Esophagus muscularis mucosa (tissue), 4 donors: ENCODE measurements around the gene PRKAG2. TPM values are rescaled to one million over a fixed set of nuclear protein-coding genes. Genes with fewer than 3 reads are reported as not detected.

ENCODE experiments used
- DNase-seq: peaks from one replicate; pipeline ENCODE4 v3.0.0-alpha.2; 2017; ENCODE audit errors: extremely low spot score
- H3K27ac ChIP-seq, 4 donors: fragments of 200-600 bp; sonication (generic); replicated peaks in 1 of 4; 1 replicate in 3 of 4; 2 replicates in 1 of 4; pipeline ENCODE4 v1.5.1; 2016 to 2019; ENCODE audit warnings: mild to moderate bottlenecking in 1 of 4
- H3K27me3 ChIP-seq, 4 donors: fragments of 200-600 bp; sonication (generic); one replicate each; pipeline versions ENCODE4 v1.5.1 to v1.6.0; 2016 to 2019
- H3K36me3 ChIP-seq, 4 donors: fragments of 200-600 bp; sonication (generic); one replicate each; pipeline ENCODE4 v1.5.1; 2016 to 2019
- H3K4me1 ChIP-seq, 4 donors: fragments of 200-600 bp; sonication (generic); one replicate each; pipeline ENCODE4 v1.5.1; 2016 to 2019
- H3K4me3 ChIP-seq, 4 donors: fragments of 200-600 bp; sonication (generic); 1 replicate in 2 of 4; 2 replicates in 2 of 4; pipeline ENCODE4 v1.5.1; 2016 to 2019; ENCODE audit warnings: mild to moderate bottlenecking in 4 of 4, moderate library complexity in 1 of 4
- H3K9me3 ChIP-seq, 4 donors: fragments of 200-600 bp; sonication (generic); 1 replicate in 3 of 4; 2 replicates in 1 of 4; pipeline ENCODE4 v1.5.1; 2016 to 2019
- EP300 ChIP-seq: sonication (generic); formaldehyde crosslinking; IDR thresholded peaks from one replicate; pipeline ENCODE4 v1.6.1; 2017; ENCODE audit warnings: antibody characterized with exemption
- POLR2A ChIP-seq: fragments of 450-650 bp; IDR thresholded peaks from one replicate; pipeline ENCODE4 v1.6.1; 2017; ENCODE audit warnings: antibody characterized with exemption, moderate library complexity, mild to moderate bottlenecking, low read depth
- POLR2AphosphoS5 ChIP-seq, 2 donors: sonication (generic); formaldehyde crosslinking; IDR thresholded peaks; one replicate each; pipeline ENCODE4 v1.6.1; 2017; ENCODE audit warnings: antibody characterized with exemption in 2 of 2
- WGBS: methylation state at CpG from one replicate; pipeline ENCODE4 v1.1.5; 2018; 5-methylcytosine and 5-hydroxymethylcytosine counted together
- intact Hi-C: fragments of 100-400 bp; cut with DNase I; formaldehyde crosslinking; loops from one replicate; pipeline ENCODE4 v1.15.1; 2023
- total RNA-seq, 4 donors: library from RNA; depleted of rRNA; stranded (reverse); fragments of >200 nt; gene quantifications; one replicate each; pipeline versions ENCODE4 v1.1.0 to v1.2.1, GENCODE V29; 2016
- TF ChIP-seq, protein P1 (sequence below), 3 experiments: fragments of 200-600 bp in 2 of 3; fragments of 450-650 bp in 1 of 3; sonication (generic) in 2 of 3; IDR thresholded peaks; one replicate each; pipeline ENCODE4 v1.5.1; 2017 to 2019; ENCODE audit warnings: antibody characterized with exemption in 3 of 3, mild to moderate bottlenecking in 2 of 3, moderate library complexity in 1 of 3

The PRKAG2 gene
- total RNA-seq, 4 donors from 2014 or later: 51.3 to 97.2 (median 77.5) TPM

DNA sequence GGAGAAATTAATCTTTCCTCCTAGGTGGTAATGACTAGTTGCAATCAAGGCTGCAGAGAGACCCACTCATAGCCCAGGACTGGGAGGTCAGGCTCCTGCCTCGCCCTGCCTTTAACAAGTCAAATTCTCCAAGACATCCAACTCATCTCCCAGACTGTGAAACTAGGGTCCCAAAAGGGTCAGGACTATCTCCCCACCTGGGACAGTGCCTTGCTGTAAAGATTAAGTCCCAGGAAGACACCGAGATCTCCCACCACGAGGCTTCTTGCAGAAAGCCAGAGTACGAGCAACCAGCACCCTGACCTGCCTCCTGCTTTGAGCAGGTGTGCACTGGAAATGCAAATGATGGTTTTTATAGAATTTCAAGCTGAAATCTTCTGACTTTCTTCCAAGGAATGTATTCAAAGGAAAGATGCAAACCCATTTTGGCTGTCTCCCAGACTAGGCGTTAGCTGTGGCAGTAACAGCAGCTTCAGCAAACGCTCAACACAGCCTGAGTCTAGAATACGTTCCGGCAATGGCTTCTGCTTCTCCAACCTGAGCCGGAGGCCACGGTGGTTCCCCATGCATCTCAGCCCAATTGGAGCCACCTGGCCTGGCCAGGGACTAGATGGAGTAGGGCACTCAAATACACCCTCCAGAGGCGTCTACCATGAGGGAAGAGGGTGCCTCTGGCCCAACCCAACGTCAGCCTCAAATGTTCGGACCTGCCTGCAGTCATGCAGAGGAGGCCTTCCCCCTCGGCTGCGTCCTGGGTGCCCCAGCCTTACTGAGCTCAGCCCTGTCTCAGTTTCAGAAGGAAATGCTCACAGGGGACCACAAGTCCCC is 170.4 kb downstream of the PRKAG2 start:
- H3K27me3 ChIP-seq: no peaks in the 10 kb centered on the region
- DNase-seq: no peak
- intact Hi-C loops: no loop called here
- 94% methylated on average over 6 of the region's 15 CpGs for WGBS
- H3K27ac ChIP-seq: no peak overlapping the region
- no peak overlapping the region for H3K4me3 ChIP-seq
- H3K4me1 ChIP-seq: peaks cover 4 to 18% (median 16%) of the 10 kb centered on the region in 4 donors
- H3K9me3 ChIP-seq: no peaks in the 10 kb centered on the region
- H3K36me3 ChIP-seq: peaks cover 0 to 4% (median 0%) of the 10 kb centered on the region in 4 donors
- TF ChIP-seq EP300 (no peak), POLR2A (no peak), POLR2AphosphoS5 (IDR thresholded peaks at IDR 0.05) (no peak)
- TF ChIP-seq, protein P1, sequence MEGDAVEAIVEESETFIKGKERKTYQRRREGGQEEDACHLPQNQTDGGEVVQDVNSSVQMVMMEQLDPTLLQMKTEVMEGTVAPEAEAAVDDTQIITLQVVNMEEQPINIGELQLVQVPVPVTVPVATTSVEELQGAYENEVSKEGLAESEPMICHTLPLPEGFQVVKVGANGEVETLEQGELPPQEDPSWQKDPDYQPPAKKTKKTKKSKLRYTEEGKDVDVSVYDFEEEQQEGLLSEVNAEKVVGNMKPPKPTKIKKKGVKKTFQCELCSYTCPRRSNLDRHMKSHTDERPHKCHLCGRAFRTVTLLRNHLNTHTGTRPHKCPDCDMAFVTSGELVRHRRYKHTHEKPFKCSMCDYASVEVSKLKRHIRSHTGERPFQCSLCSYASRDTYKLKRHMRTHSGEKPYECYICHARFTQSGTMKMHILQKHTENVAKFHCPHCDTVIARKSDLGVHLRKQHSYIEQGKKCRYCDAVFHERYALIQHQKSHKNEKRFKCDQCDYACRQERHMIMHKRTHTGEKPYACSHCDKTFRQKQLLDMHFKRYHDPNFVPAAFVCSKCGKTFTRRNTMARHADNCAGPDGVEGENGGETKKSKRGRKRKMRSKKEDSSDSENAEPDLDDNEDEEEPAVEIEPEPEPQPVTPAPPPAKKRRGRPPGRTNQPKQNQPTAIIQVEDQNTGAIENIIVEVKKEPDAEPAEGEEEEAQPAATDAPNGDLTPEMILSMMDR (IDR thresholded peaks at IDR 0.05): no peak

DNA sequence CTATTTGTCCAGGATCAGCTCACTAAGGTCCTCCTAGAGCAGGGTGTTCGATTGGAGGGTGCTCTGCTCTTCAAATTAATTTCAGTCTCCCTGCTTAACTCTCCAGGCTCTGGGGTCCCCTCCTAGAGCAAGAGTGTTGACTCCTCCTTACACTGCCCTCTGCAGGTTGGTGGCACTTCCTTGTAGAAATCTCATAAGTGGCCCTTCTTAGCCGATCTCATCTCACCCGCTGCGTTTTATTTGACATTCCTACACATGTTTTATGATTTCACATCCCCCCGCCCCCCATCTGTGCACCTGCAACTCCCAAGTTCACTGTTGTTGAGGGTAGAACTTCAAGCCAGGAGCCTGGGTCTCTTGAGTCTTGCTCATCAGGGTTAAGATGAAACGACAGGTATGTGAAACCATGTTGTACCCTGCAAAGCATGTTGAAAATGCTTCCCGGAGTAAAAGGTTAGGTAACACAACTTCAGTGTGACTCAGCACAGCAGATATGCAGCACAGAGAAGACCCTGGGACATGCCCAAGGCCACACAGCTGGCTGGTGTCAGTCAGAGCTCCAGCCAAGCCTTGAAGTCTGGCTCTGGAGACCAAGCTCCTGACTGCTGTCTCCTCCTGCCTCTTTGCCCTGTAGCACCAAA is 171.2 kb downstream of the PRKAG2 start:
- no peak overlapping the region for H3K4me3 ChIP-seq
- H3K27me3 ChIP-seq: no peaks in the 10 kb centered on the region
- no peaks in the 10 kb centered on the region for H3K9me3 ChIP-seq
- H3K27ac ChIP-seq: peak overlapping the region in 1 of 4 donors; percentile 23
- intact Hi-C loops: no loop called here
- H3K36me3 ChIP-seq: peaks cover 0 to 4% (median 0%) of the 10 kb centered on the region in 4 donors
- TF ChIP-seq, protein P1 (IDR thresholded peaks at IDR 0.05): peak; percentile 48 to 61 (median 50)
- TF ChIP-seq POLR2A: no peak
- TF ChIP-seq EP300: no peak
- TF ChIP-seq POLR2AphosphoS5 (IDR thresholded peaks at IDR 0.05): peak in 1 of 2 donors; percentile 45
- H3K4me1 ChIP-seq: peaks cover 4 to 18% (median 16%) of the 10 kb centered on the region in 4 donors
- WGBS: 37% methylated on average over 7 of the region's 7 CpGs
- no peak for DNase-seq

DNA sequence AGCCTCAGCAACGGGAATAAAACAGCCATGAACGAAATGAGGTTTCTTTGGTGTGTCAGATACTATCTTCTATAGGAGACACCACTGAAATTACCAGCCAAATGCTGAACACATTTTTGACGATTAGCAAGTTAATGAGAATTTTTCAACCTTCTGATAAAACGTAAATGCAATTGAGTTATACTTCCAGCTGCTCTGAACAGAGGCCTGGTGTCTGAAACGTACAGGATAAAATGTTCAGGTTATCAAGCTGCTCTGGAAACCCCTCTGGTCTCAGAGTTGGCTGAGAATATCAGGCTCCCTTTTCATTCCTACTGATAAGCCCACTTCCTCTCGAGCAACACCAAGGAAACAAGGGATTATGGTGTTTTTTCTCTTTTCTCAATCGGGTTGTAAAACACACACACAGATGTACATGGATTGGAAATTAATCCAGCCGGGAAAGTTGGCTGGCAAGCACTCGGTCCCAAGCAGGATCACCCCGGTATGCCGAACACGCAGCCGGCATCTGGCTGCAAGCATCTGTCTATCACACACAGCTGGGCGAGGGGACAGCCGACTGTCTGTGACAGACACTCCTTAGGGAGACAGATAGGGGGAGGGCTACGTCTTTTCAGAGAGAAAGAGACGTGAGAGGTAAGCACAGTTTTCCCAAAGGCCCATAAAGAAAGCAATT is 171.8 kb downstream of the PRKAG2 start:
- H3K4me3 ChIP-seq: no peak overlapping the region

DNA sequence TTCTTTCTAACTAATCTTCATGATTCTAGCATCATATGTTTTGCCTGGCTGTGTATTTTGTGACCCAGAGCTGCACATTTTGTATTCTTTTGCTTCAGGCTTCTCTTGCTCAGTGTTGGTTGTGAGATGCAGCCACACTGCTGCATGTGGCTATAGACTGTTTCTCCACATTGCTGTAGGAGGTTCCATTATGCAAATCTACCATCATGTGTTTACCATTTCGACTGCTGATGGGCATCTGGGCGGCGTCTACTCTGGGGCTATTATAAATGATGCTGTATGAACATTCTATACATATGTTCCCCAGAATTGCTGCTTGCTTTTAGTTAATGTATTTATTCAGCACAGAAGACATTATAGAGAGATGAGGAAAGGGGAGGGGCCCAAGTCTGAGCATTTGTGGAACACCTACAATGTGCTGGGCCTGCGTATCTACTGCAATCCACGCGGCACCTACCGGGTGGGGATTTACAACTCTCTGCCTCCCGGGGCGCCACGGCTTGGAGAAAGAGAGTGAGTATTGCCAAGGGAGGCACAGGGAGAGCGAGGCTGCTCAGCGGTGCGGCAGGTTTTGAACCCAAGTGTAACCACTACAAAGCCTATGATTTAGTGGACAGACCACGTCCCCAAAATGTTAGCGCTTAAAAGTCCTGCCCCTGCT is 172.5 kb downstream of the PRKAG2 start:
- Histone ChIP-seq H3K36me3 (peaks cover 0 to 4% (median 0%) of the 10 kb centered on the region in 4 donors), H3K27ac (no peak overlapping the region), H3K9me3 (no peaks in the 10 kb centered on the region), H3K4me1 (peaks cover 13 to 28% (median 26%) of the 10 kb centered on the region in 4 donors), H3K4me3 (no peak overlapping the region), H3K27me3 (no peaks in the 10 kb centered on the region)
- 98% methylated on average over 15 of the region's 15 CpGs for WGBS
- no peak for TF ChIP-seq POLR2A
- TF ChIP-seq, protein P1 (IDR thresholded peaks at IDR 0.05): no peak
- TF ChIP-seq EP300: no peak
- TF ChIP-seq POLR2AphosphoS5 (IDR thresholded peaks at IDR 0.05): no peak
- DNase-seq: no peak
- intact Hi-C loops: loop anchor here (5.0 kb wide), 1 partner anchor 77 kb away; no protein-coding TSS in a partner anchor

More for the DNA sequence above, 171.8 kb downstream of the PRKAG2 start:
- WGBS: 70% methylated on average over 13 of the region's 17 CpGs
- no peak for TF ChIP-seq EP300
- no peak for TF ChIP-seq POLR2AphosphoS5 (IDR thresholded peaks at IDR 0.05)
- no peak for TF ChIP-seq POLR2A
- TF ChIP-seq, protein P1 (IDR thresholded peaks at IDR 0.05): no peak
- H3K27ac ChIP-seq: peak overlapping the region in 1 of 4 donors; percentile 23
- no peaks in the 10 kb centered on the region for H3K9me3 ChIP-seq
- H3K27me3 ChIP-seq: no peaks in the 10 kb centered on the region
- intact Hi-C loops: loop anchor here (5.0 kb wide), 1 partner anchor 78 kb away; no protein-coding TSS in a partner anchor
- no peak for DNase-seq
- H3K36me3 ChIP-seq: peaks cover 0 to 4% (median 0%) of the 10 kb centered on the region in 4 donors
- peaks cover 6 to 21% (median 19%) of the 10 kb centered on the region in 4 donors for H3K4me1 ChIP-seq
